ENCODE measurements around the gene C17orf75. TPM values are rescaled to one million over a fixed set of nuclear protein-coding genes. Genes with fewer than 3 reads are reported as not detected.

Gene C17orf75
- total RNA-seq, 4 donors from 2014 or later, result 9.2 to 16.7 (median 13.2) TPM

- Histone ChIP-seq H3K4me1 (no peaks in the 10 kb centered on the region), H3K27ac (no peak overlapping the region), H3K4me3 (no peak overlapping the region), H3K9me3 (no peaks in the 10 kb centered on the region), H3K36me3 (no peaks in the 10 kb centered on the region), H3K27me3 (peaks cover 20% of the 10 kb centered on the region)
- no peak for TF ChIP-seq CTCF (IDR thresholded peaks at IDR 0.05)
- TF ChIP-seq EP300 (IDR thresholded peaks at IDR 0.05), result no peak
- TF ChIP-seq POLR2A (IDR thresholded peaks at IDR 0.05), result no peak
- TF ChIP-seq POLR2AphosphoS5 (IDR thresholded peaks at IDR 0.05), result no peak
- 58 to 75% methylated on average over 15 to 18 of the region's 20 CpGs for WGBS, 2 donors (ENCODE audit: low coverage in 1 of 2)
- no peak for ATAC-seq
These were observed 58.2 kb downstream of the C17orf75 start for GRCh38 chr17:32283745-32284201.

- ATAC-seq, result no peak
- TF ChIP-seq POLR2AphosphoS5 (IDR thresholded peaks at IDR 0.05) (no peak), EP300 (IDR thresholded peaks at IDR 0.05) (no peak), CTCF (IDR thresholded peaks at IDR 0.05) (no peak), POLR2A (IDR thresholded peaks at IDR 0.05) (no peak)
- peaks cover 20% of the 10 kb centered on the region for H3K27me3 ChIP-seq
- H3K27ac ChIP-seq, result no peak overlapping the region
- 32 to 50% methylated on average over 1 to 4 of the region's 9 CpGs for WGBS, 2 donors (ENCODE audit: low coverage in 1 of 2)
- no peaks in the 10 kb centered on the region for H3K9me3 ChIP-seq
- no peaks in the 10 kb centered on the region for H3K36me3 ChIP-seq
- H3K4me1 ChIP-seq, result no peaks in the 10 kb centered on the region
- no peak overlapping the region for H3K4me3 ChIP-seq
These were observed 60.9 kb downstream of the C17orf75 start for GRCh38 chr17:32281011-32281451.

- no peak for TF ChIP-seq POLR2A (IDR thresholded peaks at IDR 0.05)
- no peak for TF ChIP-seq POLR2AphosphoS5 (IDR thresholded peaks at IDR 0.05)
- no peak for TF ChIP-seq CTCF (IDR thresholded peaks at IDR 0.05)
- no peak for TF ChIP-seq EP300 (IDR thresholded peaks at IDR 0.05)
- Histone ChIP-seq H3K36me3 (no peaks in the 10 kb centered on the region), H3K4me1 (no peaks in the 10 kb centered on the region), H3K27me3 (peaks cover 26% of the 10 kb centered on the region), H3K27ac (no peak overlapping the region), H3K9me3 (no peaks in the 10 kb centered on the region), H3K4me3 (no peak overlapping the region)
- 100% methylated on average over 3 of the region's 21 CpGs; no CpG with 5 or more reads in 1 of the 2 donors for WGBS, 2 donors (ENCODE audit: low coverage in 1 of 2)
- ATAC-seq, result no peak
These were observed 61.9 kb downstream of the C17orf75 start for GRCh38 chr17:32279891-32280716.

GRCh38 chr17:32278815-32279214, 63.2 kb downstream of the C17orf75 start:
- no peak overlapping the region for H3K4me3 ChIP-seq
- 76% methylated on average over 2 of the region's 2 CpGs; no CpG with 5 or more reads in 1 of the 2 donors for whole genome bisulfite sequencing, 2 donors (ENCODE audit: low coverage in 1 of 2)
- no peak for ATAC-seq
- peaks cover 28% of the 10 kb centered on the region for H3K27me3 ChIP-seq
- no peaks in the 10 kb centered on the region for H3K4me1 ChIP-seq
- no peak for TF ChIP-seq CTCF (IDR thresholded peaks at IDR 0.05)
- no peak for TF ChIP-seq EP300 (IDR thresholded peaks at IDR 0.05)
- TF ChIP-seq POLR2AphosphoS5 (IDR thresholded peaks at IDR 0.05), result no peak
- TF ChIP-seq POLR2A (IDR thresholded peaks at IDR 0.05), result no peak
- no peaks in the 10 kb centered on the region for H3K36me3 ChIP-seq
- H3K27ac ChIP-seq, result no peak overlapping the region
- no peaks in the 10 kb centered on the region for H3K9me3 ChIP-seq

Other genes with a start within 250 kb of the C17orf75 start
- 10 to 100 TPM; 34.4 to 58.3 (median 46.0) TPM for gene RHOT1, start 199.7 kb downstream of the C17orf75 start, total RNA-seq
- gene RHBDL3, start 76.3 kb downstream of the C17orf75 start, total RNA-seq, result 1 to 10 TPM in 3 of 4 donors, under 1 TPM in 1; 0.52 to 2.2 (median 1.5) TPM
- gene ZNF207, start 8.0 kb upstream of the C17orf75 start, total RNA-seq, result 100 to 1,000 TPM in 2 of 4 donors, 10 to 100 TPM in 2; 84.4 to 146 (median 99.0) TPM
- 10 to 100 TPM; 41.7 to 68.7 (median 64.9) TPM for gene PSMD11, start 102.3 kb upstream of the C17orf75 start, total RNA-seq
- 1 to 10 TPM in 2 of 4 donors, under 1 TPM in 1, not detected in 1; 0.54 to 1.5 (median 1.0) TPM for gene CDK5R1, start 144.8 kb upstream of the C17orf75 start, total RNA-seq

Data from gastroesophageal sphincter (tissue), 4 donors.